ENCODE measurements around the gene GABRG3. TPM values are rescaled to one million over a fixed set of nuclear protein-coding genes. Genes with fewer than 3 reads are reported as not detected.

Gene GABRG3
- total and polyA plus RNA-seq, 12 donors = not detected

DNA sequence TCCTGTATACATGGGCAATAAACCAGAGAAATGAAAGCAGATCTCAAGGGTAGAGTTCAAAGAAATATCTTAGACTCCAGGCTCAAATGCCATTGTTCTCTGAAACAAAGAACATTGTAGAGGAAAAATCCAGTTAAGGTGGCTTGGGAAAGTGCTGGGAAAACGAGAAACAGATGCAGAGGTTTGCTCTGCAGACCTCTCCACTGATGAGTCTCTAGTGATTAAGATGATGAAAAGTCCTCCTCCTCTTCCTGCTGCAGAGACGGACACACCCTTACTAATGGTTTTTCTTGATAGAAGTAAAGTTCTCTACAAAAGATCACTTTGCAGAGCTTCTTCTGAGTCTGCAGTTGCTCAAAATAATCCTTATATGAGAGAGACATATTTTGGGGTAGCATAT is 264.7 kb downstream of the GABRG3 start:
- TF ChIP-seq, protein P1, sequence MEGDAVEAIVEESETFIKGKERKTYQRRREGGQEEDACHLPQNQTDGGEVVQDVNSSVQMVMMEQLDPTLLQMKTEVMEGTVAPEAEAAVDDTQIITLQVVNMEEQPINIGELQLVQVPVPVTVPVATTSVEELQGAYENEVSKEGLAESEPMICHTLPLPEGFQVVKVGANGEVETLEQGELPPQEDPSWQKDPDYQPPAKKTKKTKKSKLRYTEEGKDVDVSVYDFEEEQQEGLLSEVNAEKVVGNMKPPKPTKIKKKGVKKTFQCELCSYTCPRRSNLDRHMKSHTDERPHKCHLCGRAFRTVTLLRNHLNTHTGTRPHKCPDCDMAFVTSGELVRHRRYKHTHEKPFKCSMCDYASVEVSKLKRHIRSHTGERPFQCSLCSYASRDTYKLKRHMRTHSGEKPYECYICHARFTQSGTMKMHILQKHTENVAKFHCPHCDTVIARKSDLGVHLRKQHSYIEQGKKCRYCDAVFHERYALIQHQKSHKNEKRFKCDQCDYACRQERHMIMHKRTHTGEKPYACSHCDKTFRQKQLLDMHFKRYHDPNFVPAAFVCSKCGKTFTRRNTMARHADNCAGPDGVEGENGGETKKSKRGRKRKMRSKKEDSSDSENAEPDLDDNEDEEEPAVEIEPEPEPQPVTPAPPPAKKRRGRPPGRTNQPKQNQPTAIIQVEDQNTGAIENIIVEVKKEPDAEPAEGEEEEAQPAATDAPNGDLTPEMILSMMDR (IDR thresholded peaks at IDR 0.05) = no peak
- Histone ChIP-seq H3K27me3 (peaks cover 0 to 8% (median 0%) of the 10 kb centered on the region in 7 donors), H3K4me1 (peaks cover 0 to 11% (median 0%) of the 10 kb centered on the region in 9 donors), H3K4me3 (no peak overlapping the region), H3K9me3 (no peaks in the 10 kb centered on the region), H3K27ac (no peak overlapping the region), H3K36me3 (no peaks in the 10 kb centered on the region)
- intact Hi-C loops (cut with DNase I) = no loop called here
- WGBS, 2 donors = 27% methylated on average over 2 of the region's 2 CpGs
- peak in 2 of 8 donors; percentile 51 to 61 for ATAC-seq
- DNase-seq = no peak

DNA sequence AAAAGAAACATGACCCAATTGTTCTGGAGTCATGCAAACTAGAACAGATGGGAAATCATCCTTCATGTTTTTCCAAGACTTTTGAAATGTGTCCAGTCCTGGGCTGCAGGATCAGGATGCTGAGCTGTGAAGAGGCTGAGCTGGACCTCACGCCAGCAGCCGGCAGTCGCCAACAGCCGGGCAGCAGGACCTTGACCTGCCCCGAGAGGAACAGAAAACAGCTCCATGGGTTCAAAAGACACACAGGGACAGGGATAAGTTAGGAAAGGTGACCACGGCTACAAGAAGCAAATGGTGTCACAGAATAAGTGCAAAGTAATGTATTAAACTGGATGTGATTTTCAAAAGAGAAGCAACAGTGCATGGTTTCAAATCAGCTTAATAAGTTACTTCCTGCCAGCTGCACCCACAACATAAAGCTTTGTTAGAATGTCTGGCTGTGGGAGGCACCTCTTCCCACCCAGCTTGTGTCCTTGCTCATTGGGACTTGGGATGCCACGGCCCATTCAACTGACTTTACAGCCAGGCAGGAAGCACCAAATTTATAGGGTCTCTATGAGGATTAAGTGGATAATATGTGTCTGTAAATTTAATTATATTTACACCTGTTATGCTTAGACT is 266.4 kb downstream of the GABRG3 start:
- peaks cover 0 to 8% (median 0%) of the 10 kb centered on the region in 7 donors for H3K27me3 ChIP-seq
- no peak overlapping the region for H3K4me3 ChIP-seq
- no peak for DNase-seq
- WGBS, 2 donors = 63% methylated on average over 7 of the region's 7 CpGs
- H3K36me3 ChIP-seq = no peaks in the 10 kb centered on the region
- H3K9me3 ChIP-seq = no peaks in the 10 kb centered on the region
- TF ChIP-seq, protein P1 (IDR thresholded peaks at IDR 0.05) = no peak
- peaks cover 0 to 11% (median 0%) of the 10 kb centered on the region in 9 donors for H3K4me1 ChIP-seq
- intact Hi-C loops (cut with DNase I) = no loop called here
- no peak overlapping the region for H3K27ac ChIP-seq
- no peak for ATAC-seq

DNA sequence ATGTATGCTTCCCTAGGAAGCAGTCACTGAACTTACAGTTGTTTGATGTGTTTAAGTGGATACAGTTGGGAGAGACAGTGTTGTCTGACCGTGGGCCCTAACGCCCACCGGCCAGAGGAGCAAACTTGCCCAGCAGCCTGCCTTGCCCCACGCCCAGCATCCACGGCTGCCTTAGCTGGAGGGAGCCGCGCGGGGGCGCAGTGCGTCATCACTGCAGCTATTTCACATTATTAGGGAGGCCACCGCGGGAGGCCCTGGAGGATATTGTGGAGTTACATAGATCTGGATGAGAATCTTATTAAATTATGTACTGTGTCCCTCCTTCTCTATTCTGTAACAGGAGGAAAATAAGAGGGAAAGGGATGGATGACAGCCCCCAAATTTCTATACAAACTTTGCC is 267.2 kb downstream of the GABRG3 start:
- ATAC-seq = no peak
- intact Hi-C loops (cut with DNase I) = no loop called here
- H3K27me3 ChIP-seq = peaks cover 0 to 8% (median 0%) of the 10 kb centered on the region in 7 donors

DNA sequence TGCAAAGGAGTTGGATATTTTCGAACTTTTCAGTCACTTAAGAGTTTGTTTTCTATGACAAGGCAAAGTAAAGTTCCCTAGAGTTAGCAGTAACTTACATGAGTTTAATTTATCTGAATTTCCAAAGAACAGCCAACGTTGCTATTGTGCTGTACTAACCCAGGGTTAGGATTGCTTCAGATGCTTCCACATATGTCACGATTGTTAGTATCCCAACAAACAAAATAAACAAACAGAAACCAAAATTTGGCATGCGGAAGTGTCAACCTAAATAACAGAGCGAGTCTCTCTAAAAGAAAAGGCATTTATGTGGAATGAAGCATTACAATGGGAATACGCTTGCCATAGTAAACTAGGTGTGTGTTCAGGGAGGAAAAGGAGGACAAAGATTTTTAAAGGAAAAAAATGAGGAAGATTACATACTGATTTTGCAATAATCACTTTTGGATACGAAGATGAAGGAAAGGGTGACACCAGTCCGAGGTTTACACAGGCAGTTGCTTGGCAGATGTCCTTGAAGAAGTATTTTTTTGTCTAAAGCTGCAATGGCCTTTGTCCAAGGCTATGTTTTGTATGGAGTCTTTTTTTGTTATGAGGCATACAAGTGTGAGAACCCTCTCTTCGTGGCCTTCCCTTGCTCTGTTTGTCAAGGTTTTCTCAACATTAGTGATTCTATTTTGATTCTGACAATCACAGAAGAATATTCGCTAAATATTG is 267.9 kb downstream of the GABRG3 start:
- Histone ChIP-seq H3K4me1 (peaks cover 0 to 11% (median 0%) of the 10 kb centered on the region in 9 donors), H3K27me3 (peaks cover 0 to 8% (median 0%) of the 10 kb centered on the region in 7 donors), H3K9me3 (no peaks in the 10 kb centered on the region), H3K27ac (no peak overlapping the region), H3K36me3 (no peaks in the 10 kb centered on the region), H3K4me3 (no peak overlapping the region)
- ATAC-seq = no peak
- TF ChIP-seq, protein P1 (IDR thresholded peaks at IDR 0.05) = no peak
- no peak for DNase-seq
- 65 to 69% methylated on average over 10 of the region's 10 CpGs for WGBS, 2 donors
- intact Hi-C loops (cut with DNase I) = no loop called here

More for the DNA sequence above, 267.2 kb downstream of the GABRG3 start:
- WGBS, 2 donors = 54 to 74% methylated on average over 12 of the region's 12 CpGs
- no peak for DNase-seq
- H3K36me3 ChIP-seq = no peaks in the 10 kb centered on the region
- no peak overlapping the region for H3K27ac ChIP-seq
- peaks cover 0 to 11% (median 0%) of the 10 kb centered on the region in 9 donors for H3K4me1 ChIP-seq
- H3K4me3 ChIP-seq = no peak overlapping the region
- TF ChIP-seq, protein P1 (IDR thresholded peaks at IDR 0.05) = no peak
- H3K9me3 ChIP-seq = no peaks in the 10 kb centered on the region
